ENCODE data around the gene SEPHS2.

Gene SEPHS2, protein sequence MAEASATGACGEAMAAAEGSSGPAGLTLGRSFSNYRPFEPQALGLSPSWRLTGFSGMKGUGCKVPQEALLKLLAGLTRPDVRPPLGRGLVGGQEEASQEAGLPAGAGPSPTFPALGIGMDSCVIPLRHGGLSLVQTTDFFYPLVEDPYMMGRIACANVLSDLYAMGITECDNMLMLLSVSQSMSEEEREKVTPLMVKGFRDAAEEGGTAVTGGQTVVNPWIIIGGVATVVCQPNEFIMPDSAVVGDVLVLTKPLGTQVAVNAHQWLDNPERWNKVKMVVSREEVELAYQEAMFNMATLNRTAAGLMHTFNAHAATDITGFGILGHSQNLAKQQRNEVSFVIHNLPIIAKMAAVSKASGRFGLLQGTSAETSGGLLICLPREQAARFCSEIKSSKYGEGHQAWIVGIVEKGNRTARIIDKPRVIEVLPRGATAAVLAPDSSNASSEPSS

GRCh38 chr16:30445408-30446202 lies at the start of gene SEPHS2:
TSS of gene SEPHS2 (minus strand) at chr16:30445874. CDS start at chr16:30445727, 147 bp downstream.
- in situ Hi-C loops (cut with HindIII; ENCODE audit: low sequenced_read_pairs): no loop called here

GRCh38 chr16:30494709-30495108 lies 49.0 kb upstream of the SEPHS2 start:
- H3K4me3 ChIP-seq (ENCODE audit: low read depth, low read length): no peak overlapping the region
- in situ Hi-C loops (cut with HindIII; ENCODE audit: low sequenced_read_pairs): no loop called here
- no peak for DNase-seq (ENCODE audit: low read depth, low spot score)
- no peak for TF ChIP-seq CTCF (IDR thresholded peaks at IDR 0.05; ENCODE audit: low read depth, low read length)

More at GRCh38 chr16:30445408-30446202, at the start of gene SEPHS2:
- DNase-seq (ENCODE audit: low read depth, low spot score): peak; percentile 98
- H3K4me3 ChIP-seq (ENCODE audit: low read depth, low read length): peak within 1 kb of the TSS; percentile 77
- peak; percentile 57 for TF ChIP-seq CTCF (IDR thresholded peaks at IDR 0.05; ENCODE audit: low read depth, low read length)

DNA sequence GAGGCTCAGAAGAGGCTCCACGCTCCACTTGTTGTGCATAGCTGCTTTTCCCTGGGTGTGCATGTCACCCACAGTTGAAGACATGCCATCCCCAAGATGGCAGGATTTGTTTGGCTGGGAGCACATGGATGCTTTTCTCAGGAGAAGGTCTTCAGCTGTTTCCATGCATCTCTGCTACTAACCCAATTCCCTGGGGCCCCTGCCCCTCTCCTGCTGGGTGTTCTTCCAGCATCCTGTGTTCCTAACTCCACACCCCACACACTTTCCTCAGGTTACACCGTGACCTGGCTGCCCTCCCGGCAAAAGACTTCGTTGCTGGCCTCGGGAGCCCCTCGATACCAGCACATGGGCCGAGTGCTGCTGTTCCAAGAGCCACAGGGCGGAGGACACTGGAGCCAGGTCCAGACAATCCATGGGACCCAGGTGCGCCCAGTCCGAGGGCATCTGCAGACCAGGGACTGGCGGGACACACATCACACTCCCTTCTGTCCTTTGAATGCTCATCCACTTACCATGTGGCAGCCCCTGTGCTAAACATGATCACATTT lies 48.3 kb upstream of the SEPHS2 start:
- in situ Hi-C loops (cut with HindIII; ENCODE audit: low sequenced_read_pairs): no loop called here
- DNase-seq (ENCODE audit: low read depth, low spot score): no peak
- no peak overlapping the region for H3K4me3 ChIP-seq (ENCODE audit: low read depth, low read length)
- TF ChIP-seq CTCF (IDR thresholded peaks at IDR 0.05; ENCODE audit: low read depth, low read length): no peak

DNA sequence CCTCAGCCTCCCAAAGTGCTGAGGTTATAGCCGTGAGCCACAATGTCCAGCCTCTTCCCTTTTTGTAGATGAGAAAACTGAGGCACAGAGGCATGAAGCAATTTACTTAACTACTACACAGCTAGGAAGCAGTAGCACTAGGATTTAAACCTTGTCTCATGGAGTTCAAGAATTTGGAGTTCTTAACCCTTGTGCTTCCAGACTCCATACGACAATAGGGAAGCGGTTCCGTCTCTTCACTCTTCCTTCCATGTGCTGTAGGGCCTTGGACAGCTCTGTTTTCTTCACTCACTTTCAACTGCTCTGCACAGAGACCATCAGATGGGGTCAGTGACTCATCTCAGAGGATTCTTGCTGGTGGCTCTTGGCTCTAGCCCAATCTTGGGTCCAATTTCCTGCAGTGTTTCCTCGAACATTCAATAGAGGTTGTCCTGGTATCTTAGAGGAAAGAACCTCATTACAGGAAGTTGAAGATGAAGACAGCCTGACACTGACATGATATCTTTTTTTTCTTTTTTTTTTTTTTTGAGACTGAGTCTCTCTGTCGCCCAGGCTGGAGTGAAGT lies 46.2 kb upstream of the SEPHS2 start:
- no peak for TF ChIP-seq CTCF (IDR thresholded peaks at IDR 0.05; ENCODE audit: low read depth, low read length)
- peak; percentile 81 for DNase-seq (ENCODE audit: low read depth, low spot score)
- in situ Hi-C loops (cut with HindIII; ENCODE audit: low sequenced_read_pairs): no loop called here
- H3K4me3 ChIP-seq (ENCODE audit: low read depth, low read length): no peak overlapping the region

DNA sequence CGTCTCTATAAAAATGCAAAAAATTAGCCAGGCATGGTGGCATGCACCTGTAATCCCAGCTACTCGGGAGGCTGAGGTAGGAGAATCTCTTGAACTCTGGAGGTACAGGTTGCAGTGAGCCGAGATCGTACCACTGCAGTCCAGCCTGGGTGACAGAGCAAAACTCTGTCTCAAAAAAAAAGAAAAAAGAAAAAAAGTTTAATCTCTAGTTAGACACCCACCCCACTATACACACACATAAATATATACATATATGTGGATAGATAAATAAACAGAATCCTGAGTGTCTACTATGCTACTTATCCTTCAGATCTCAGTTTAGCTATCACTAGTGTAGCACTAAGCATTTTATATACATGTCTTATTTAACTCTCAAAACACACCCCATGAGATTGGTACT lies 45.6 kb upstream of the SEPHS2 start:
- in situ Hi-C loops (cut with HindIII; ENCODE audit: low sequenced_read_pairs): no loop called here
- H3K4me3 ChIP-seq (ENCODE audit: low read depth, low read length): no peak overlapping the region
- no peak for TF ChIP-seq CTCF (IDR thresholded peaks at IDR 0.05; ENCODE audit: low read depth, low read length)
- DNase-seq (ENCODE audit: low read depth, low spot score): no peak

DNA sequence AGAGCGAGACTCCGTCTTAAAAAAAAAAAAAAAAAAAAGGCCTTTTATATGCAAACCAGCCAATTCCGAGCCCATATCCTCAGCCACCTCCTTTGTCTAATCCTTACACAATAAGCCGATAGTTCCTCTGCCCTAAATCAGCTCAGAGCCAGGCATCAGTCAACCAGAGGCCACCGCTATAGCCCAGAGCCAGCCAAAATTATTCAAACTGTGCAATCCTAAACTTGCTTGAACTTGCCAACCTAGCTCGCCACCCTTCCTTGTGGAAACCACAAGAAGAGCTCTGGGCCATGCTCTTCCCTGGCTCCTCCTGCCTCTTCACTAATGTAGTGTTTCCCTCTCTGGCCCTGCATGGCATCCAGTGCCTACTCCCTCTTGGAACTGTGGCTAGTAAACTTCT lies 44.5 kb upstream of the SEPHS2 start:
- H3K4me3 ChIP-seq (ENCODE audit: low read depth, low read length): no peak overlapping the region
- DNase-seq (ENCODE audit: low read depth, low spot score): no peak
- in situ Hi-C loops (cut with HindIII; ENCODE audit: low sequenced_read_pairs): no loop called here
- no peak for TF ChIP-seq CTCF (IDR thresholded peaks at IDR 0.05; ENCODE audit: low read depth, low read length)

Data from astrocyte of the spinal cord (primary cell).